ENCODE results near the gene RPUSD4.

GRCh38 chr11:126189109-126189929 is 22.1 kb downstream of the RPUSD4 start:
- TF ChIP-seq, protein P1, sequence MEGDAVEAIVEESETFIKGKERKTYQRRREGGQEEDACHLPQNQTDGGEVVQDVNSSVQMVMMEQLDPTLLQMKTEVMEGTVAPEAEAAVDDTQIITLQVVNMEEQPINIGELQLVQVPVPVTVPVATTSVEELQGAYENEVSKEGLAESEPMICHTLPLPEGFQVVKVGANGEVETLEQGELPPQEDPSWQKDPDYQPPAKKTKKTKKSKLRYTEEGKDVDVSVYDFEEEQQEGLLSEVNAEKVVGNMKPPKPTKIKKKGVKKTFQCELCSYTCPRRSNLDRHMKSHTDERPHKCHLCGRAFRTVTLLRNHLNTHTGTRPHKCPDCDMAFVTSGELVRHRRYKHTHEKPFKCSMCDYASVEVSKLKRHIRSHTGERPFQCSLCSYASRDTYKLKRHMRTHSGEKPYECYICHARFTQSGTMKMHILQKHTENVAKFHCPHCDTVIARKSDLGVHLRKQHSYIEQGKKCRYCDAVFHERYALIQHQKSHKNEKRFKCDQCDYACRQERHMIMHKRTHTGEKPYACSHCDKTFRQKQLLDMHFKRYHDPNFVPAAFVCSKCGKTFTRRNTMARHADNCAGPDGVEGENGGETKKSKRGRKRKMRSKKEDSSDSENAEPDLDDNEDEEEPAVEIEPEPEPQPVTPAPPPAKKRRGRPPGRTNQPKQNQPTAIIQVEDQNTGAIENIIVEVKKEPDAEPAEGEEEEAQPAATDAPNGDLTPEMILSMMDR (IDR thresholded peaks at IDR 0.05; ENCODE audit: low read depth, low read length, poor library complexity, severe bottlenecking): no peak
- no peak for TF ChIP-seq EZH2phosphoT487 (IDR thresholded peaks at IDR 0.05; ENCODE audit: borderline replicate concordance, low read length)

Data from DOHH2 (cell line).